ENCODE measurements around the gene DPH2.

Gene DPH2

DNA sequence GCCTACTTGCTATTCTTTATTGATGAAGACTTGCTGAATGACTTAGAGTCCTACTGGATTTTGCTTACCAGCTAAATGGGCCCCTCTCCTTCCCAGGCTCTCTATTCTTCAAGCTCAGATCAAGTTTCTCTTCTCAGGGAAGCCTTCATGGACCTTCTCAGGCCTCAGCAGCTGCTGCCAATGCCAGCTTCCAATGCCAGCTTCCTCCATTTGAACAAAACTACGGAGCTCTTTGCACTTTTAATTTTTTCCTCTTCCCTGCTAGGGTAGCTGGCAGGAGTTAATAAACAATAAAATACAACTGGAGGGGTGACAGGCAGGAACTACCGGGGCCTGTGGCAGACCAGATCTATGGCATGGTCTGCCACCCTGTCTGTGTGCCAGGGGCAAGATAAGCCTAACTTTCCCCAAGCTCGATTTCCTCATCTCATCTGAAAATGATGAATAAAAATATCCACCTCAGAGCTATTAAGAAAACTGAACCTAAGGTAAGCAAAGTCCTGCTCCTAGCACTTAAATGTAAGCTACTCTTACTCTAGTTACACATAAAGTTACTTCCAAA, 24.1 kb upstream of the DPH2 start:
- peak; percentile 0 for DNase-seq

DNA sequence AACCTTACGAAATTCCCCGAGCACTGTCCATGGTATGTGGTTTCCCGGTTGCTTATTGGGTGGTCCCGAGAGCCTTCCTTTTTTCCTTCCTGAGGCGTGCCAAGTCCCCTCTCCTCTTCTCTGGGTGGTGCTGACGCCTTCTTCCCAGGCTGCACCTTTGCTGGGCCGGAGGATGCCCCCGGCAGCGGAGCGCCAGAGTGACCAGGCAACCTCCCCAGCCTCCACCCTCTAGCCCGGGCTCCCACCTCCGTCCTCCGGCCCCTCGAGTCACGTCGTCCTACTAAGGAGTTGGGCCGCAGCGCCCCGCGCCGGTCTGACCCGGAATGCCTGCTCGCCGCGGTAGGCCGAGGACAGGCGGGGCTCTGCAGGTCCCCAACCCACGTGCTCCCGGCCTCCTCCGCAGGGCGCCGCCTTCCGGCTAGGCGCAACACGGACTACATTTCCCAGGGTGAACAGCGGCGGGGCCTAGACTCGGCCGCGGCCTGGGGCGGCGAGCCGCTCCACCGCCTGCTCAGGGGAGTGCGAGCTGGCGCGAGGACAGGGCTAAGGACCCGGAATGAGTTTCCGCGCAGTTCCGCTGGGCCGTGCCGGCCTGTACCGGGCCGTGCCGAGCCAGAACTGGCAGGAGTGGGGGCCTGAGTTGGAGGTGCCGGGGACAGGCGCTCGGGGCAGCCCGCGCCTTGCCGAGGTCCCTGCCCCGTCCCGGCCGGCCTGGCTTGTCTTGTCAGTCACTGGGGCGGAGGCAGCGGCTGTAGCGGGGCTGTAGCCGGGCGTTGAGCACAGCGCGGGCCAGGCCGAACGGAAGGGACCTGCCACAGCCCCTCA, 23.4 kb upstream of the DPH2 start, which contains the start of gene IPO13:
IPO13 (plus strand) TSS at position 715 of the 825 bp plus-strand sequence. CDS start 651 bp downstream, outside the sequence.
- peak; percentile 92 for DNase-seq

DNA sequence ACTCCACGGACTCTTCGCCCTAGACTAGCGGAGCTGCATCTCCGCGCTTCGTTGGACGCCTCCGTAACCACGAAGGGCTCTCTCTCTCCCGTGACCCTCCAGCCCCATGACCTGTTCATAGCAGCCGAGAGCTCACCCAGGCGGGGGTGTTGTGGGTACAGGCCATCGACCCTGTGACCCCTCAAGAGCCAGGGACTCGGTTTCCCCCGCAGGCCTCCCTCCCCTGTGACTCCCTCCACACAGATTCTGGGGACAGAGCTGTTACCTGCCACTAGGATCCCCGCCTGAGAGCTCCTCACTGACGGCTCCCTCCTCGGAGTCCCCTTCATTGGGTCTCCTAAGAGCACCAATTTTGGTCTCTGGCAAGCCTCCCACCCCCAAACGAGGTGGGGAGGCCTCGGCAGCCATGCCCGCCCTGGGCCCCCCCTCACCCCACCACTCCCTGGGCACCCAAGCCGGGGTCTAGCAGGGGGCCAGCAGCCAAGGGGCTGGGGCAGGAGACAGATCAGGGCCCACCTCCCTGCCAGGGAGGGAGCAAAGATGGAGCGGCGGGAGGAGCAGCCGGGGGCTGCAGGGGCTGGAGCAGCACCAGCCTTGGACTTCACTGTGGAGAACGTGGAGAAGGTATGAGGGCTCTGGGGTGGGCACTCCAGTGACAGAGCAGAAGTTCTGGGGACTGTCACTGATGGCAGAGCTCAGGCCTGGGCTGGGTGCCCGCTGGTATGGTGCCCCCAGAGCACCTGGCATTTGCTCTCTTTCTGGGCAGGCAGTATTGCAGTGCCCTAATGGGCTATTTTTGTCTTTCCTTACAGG, 22.5 kb upstream of the DPH2 start:
- DNase-seq, result peak; percentile 1

DNA sequence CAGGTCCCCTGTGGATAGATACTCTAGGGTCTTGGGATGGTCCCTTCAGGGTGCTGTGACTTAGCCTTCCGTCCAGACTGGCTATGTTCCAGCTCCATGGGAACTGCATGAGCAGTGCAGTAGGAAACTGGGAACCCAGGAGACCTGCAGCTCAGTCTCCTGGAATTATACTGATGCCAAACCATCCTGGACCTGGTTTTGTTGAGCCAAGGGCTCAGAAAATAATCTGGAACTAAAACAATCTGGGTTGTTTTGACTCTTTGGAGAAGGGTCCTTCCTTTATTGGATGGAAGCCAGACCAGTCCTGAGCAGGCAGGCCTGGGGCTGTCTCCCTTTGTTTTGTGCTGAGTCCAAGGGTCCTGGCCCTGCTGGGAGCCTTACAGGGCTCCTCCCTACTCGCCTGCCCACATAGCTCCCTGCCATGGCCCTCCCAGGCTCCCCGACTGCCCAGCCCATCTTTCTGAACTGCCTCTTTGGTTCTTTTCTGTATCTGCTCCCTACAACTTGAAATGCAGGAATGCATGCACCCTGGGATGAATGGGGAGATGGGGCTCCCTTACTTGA, 21.9 kb upstream of the DPH2 start:
- DNase-seq, result peak; percentile 0

DNA sequence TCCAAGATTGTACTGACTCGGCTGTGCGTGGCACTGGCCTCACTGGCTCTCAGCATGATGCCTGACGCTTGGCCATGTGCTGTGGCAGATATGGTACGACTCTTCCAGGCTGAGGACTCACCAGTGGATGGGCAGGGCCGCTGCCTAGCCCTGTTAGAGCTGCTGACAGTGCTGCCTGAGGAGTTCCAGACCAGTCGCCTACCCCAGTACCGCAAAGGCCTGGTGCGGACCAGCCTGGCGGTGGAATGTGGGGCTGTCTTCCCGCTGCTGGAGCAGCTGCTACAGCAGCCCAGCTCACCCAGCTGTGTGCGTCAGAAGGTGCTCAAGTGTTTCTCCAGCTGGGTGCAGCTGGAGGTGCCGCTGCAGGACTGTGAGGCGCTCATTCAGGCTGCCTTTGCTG, 20.1 kb upstream of the DPH2 start:
- DNase-seq, result no peak

DNA sequence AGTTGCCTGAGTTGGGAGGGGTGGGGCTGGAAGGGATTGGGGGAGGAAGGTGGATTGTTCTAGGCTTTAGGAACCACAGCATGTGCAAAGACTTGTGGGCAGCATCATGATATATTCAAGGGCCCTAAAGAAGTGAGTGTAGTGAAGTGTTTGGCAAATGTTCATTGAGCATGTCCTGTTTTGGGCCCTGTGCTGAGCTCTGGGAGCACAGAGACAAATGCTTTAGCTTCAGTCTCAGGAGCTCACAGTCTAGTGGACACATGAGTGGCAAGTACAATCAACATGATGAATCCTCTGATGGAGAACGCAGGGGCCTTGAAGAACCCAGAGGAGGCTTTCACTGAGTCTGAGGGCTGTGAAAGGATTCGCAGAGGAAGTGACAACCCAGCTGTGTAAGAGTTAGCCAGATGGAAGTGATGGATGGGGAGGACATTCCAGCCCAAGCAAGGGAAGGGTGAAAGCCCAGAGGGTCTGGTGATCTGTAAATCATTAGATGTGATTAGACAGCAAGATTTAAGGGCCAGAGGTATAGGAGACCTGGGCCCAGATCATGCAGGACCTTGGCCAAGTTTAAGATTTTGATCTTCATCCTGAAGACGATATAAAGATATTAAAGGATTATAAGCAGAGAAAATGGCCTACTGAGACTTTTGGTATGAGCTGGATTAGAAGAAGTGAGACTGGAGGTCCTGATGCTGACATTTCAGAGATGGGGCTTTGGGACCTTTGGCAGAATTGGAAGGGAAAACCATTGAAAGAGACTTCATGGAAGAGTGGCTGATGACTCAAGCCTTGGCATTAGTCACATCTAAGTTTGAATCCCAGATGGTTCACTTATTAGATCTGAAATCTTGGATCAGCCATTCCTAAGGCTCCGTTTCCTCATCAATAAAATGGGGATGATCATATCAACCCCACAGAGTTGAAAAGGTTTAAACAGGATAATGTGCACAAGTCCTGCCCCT, 18.5 kb upstream of the DPH2 start:
- no peak for DNase-seq

DNA sequence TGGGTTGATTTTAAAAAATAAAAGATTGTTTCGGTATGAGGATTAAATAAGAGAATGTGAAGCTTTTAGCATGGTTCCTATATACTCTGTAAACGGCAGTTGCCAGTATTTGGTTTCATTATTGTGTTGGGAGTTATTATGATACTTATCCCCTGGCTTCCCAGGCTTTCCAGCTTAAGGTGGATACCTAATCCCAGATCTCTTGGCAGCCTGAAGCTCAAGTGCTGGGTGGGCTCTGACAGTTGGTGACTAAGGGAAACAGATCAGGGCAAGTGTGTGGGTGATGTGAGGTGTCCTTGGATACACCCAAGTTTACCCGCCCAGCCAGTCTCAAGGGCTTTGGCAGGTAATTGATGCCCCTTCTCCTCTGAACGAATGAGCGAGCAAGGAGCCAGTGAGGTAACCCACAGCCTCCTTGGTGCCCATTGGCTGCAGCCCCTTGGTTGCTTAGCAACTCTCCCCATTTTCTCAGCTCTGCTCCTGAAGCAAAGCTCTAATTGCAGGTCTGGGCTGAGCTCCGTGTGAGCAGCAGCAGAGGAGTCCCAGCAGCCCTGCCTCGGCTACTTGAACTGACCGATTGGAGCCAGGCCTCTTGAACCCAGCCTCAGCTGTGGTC, 17.0 kb upstream of the DPH2 start:
- DNase-seq, result no peak

DNA sequence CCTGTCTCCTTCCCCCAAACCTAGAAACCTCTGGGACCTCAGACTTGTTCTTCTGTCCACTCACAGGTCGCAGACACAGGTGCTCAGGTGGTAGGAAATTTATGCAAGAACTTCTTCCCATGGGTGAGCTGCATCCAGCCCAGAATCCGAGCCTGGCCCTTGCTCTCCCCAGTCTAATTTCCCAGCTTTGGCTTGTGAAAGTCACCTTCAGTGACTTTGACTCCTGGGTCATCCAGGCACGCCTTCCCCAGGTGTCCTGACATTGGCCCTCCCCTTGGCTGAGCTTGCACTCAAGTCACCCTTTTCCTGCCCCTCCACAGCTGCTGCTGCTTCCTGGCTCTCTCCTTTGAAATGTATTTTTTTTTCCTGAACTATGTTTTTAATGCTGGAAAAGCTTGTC, 16.4 kb upstream of the DPH2 start:
- DNase-seq, result no peak

DNA sequence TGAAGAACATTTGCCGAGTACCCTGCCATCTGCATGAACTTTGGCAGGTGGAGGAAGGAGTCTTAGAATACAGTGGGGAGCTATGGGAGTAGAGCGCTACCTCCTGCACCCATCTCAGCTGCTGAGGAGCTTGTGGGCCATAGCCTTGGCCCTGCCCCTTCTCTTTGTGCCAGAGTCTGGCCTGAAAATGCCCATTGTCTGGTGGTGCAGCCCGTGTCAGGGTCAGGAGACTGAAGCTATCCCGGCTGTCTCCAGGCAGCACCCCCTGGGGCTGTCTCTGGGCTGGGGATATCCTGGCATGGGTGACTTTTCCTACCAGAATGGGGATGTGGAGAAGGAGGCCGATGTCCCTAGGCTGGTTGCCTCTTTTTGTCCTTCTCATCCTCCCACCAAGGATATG, 15.8 kb upstream of the DPH2 start:
- no peak for DNase-seq

DNA sequence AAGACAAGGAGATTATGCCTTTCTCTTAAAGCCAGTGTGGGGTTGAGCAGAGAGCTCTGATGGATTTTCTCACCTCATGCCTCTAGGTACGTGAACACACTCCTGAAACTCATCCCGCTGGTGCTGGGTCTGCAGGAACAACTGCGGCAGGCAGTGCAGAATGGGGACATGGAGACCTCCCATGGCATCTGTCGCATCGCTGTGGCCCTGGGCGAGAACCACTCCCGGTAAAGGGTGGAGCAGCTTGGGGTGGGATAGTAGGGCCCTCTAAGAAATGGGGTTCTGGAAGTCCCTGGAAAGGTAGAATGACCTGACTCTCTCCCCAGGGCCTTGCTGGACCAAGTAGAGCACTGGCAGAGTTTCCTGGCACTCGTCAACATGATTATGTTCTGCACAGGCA, 13.6 kb upstream of the DPH2 start:
- DNase-seq, result no peak

DNA sequence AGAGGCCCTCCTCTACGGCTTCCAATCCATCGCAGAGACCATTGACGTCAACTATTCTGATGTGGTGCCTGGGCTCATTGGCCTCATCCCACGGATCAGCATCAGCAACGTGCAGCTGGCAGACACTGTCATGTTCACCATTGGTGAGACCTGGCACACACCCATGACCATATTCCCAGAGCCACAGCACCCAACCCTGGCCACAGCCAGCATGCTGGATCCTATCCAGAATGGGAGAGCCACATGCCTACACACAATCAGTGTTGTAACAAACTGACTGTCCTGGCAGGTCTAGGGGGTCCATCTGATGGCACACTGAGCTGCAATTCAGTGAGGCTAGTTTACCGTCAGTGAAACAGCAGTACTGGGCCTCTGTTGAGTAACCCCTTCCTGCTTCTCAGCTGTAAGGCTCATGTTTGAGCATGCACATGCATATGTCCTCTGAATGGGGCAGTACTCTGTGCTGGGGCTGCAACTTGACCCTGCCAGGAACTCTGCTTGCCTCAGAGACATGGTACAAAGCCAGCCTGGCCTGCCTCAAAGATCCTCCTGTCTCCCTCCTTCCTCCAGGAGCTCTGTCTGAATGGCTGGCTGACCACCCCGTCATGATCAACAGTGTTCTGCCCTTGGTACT, 12.3 kb upstream of the DPH2 start:
- DNase-seq, result no peak

DNA sequence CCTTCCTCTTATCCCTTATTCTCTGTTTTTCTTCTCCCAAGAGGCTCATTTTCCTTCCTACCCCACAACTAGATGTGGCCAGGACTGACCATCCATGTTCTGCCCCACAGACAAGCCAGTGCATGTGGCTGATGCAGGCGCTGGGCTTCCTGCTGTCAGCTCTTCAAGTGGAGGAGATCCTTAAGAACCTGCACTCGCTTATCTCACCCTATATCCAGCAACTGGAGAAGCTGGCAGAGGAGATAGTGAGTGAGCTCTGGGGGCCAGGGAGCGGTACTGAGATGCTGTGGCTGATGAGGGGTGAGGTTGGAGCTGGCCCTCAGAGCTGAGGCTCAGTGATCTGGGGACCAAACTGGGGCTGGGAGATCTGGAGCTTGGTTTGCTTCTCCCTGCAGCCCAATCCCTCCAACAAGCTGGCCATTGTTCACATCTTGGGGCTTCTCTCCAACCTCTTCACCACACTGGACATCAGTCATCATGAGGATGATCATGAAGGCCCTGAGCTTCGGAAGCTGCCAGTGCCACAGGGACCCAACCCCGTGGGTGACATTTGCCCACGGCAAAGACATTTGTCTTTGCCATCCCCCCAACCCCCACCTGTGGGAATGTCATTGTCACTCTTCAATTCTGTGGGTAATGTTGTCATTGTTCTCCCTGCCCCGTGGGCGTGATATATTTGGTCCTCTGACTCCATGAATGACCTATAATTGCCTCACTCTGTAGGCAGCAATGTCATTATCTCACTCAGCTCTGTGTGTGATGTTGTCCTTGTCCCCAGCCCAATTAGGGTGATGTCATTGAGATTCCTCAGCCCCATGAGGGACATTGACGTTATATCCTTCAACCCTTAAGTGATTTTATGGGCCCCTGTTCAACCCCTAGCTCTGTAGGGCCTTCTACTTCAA, 11.2 kb upstream of the DPH2 start:
- DNase-seq, result no peak

DNA sequence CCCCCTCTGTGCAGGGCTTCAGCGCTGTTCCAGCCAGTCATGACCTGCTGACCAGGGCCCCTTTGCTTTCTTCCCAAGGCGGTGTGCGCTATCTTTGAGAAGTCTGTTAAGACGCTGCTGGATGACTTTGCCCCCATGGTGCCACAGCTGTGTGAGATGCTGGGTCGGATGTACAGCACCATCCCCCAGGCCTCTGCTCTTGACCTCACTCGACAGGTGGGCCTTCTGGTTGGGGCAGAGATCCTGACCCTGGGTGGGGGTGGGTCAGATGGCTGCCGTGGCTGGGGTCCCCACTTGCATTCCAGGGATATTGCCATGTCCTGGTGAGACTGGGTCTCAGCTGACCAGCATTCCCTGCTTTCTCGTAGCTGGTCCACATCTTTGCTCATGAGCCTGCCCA, 9.0 kb upstream of the DPH2 start:
- DNase-seq, result no peak

DNA sequence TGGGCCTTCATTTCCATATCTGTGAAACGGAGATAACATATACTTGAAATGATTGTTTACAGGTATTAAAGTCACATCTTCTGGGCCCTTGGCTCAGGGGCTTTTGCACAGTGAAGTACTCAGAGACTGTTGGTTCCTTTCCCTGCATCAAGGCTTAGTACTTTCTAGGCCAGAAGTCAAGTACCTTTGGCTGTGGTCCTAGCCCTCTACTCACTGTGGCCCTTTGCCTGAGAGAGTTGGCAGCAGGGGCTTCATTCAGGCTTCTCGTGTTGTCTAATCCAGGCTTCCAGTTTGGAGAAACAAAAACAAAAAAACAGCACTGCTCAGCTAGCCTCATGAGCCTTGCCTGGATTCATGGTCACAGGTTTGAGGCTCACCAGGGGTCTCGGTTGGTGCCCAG, 8.1 kb upstream of the DPH2 start:
- DNase-seq, result no peak

DNA sequence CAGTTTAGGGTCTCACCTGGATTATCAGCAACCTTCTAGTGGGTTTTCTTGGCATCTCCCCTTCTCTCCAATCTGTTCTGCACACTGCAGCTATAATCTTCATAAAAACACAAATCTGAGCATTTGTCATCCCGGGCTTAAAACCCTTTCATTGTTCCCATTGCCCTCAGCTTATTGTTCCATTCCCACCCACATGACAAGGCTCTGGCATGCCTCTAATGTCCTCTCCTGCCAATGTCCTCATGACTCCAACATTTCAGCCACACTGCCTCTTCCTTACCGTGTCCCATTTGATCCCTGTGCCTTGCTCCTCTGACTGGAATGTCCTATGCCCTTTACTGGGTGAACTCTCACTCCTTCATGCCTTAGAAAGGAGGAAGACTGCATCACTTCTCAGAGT, 7.5 kb upstream of the DPH2 start:
- no peak for DNase-seq

DNA sequence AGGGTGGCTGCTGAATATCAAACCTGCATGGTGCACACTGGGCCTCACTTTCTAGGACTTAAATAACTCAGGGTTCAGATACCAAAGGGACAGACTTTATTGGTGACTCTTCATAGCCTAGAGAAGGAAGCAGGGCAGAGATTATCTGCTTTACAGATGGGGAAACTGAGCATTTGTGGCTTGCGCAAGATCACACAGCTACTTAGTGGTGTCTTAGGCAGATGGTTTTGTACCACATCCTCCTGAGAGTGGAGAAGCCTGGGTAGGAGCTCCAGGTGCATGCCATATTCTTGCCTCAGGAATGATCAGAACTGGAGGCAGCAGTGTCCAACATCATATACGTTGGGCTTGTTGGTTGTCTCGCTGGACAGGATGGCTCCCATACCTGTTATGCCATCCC, 6.8 kb upstream of the DPH2 start:
- DNase-seq, result no peak

DNA sequence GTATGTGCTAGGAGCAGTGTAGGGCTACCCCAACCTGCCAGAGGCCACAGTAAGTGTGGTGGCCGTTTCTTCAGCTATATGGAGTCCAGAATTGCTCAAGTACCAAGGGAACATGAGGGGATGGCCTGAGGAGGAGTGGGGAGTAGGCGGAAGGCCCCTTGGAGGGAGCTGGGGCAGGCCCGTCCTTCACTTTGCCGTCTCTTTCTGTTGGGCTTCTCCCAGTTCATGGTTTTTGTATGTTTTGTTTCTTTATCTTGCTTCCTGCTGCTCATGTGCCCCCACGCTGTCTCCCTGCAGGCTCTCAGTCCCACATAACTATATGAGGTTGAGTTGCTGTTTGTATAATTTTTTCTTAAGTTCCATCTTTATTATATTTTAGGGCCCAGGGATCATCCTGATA, 5.9 kb upstream of the DPH2 start:
- no peak for DNase-seq

DNA sequence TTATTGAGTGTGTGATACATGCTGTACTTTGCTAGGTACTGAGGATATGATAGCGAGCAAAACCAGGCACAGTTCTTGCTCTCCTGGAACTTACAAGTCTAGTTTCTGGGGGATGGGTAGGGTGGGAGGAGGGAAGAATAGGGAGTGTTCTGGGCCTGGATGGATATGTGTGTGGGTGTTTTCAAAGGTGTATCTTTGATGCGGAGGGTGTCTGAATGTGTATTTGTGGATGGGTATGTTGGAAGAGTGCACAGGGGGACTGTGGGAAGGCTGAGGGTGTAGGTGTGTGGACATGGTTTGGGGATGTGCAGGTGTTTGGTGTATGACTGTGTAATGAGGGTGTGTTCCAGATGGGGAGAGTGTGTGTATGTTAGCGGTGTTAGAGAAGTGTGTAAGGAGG, 4.5 kb upstream of the DPH2 start:
- DNase-seq, result no peak

DNA sequence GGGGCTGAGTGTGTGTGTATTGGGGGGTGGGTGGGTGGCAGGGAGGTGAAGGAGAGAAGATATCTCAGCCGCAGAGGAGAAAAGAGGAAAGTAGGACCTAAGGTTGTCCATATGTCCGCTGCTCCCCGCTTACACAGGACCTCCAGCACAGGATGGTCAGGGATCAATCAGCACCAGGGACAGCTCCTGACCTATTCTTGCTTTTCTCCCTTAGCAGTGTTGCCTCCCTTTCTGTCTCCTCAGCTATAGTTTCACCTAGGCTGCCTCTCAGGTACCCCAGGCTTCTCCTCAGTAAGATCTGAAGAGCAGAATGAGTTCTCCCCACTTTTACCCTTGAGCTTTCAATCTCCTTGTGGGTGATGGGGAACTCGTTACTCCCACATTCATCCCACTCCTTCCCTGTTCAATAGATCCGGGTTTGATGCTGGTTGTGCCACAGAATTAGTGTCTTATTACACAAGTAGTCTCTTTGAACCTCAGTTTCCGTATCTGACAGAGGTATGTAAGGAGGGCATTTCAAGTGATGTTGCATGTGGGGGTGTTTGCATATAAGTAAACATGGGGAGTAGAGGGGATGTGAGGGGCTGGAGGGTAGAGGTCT, 1.4 kb upstream of the DPH2 start:
- DNase-seq, result peak; percentile 53

DNA sequence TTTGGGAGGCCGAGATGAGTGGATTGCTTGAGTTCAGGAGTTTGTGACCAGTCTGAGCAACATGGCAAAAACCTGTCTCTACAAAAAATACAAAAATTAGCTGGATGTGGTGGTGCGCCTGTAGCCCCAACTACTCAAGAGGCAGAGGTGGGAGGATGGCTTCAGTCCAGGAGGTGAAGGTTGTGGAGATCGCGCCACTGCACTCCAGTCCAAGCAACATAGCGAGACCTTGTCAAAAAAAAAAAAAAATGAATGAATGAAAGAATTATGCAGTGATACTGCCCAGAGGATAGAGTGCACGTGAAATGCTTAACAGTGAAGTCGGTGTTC, 429 bp upstream of the DPH2 start:
- no peak for DNase-seq

All from NCI-H226 (cell line).